GM23338 (cell line): ENCODE measurements around the gene ZNF823. TPM values are rescaled to one million over a fixed set of nuclear protein-coding genes. Genes with fewer than 3 reads are reported as not detected.
A peak's percentile ranks its signal among the peaks of the same experiment; 100 is the strongest.

Source experiments
- ATAC-seq: fragments of 200-7000 bp; cut with Tn5 transposase; 3 replicates; pipeline ENCODE4 v1.9.1; 2020
- DNase-seq: peaks from one replicate; pipeline ENCODE4 v3.0.0-alpha.2; 2015; ENCODE audit warnings: low spot score
- H2AFZ ChIP-seq: fragments of 200-600 bp; sonication (generic); 2 replicates; pipeline ENCODE4 v1.8.0; 2016; ENCODE audit warnings: antibody characterized with exemption, mild to moderate bottlenecking, moderate library complexity
- H3F3A ChIP-seq: fragments of 200-600 bp; sonication (generic); replicated peaks from 2 replicates; pipeline ENCODE4 v1.8.0; 2017; ENCODE audit warnings: antibody characterized with exemption, mixed run types, low read depth
- H3K27ac ChIP-seq: fragments of 200-600 bp; sonication (generic); 2 replicates; pipeline ENCODE4 v1.6.1; 2016; ENCODE audit warnings: low read depth
- H3K27me3 ChIP-seq: fragments of 200-600 bp; sonication (generic); 2 replicates; pipeline ENCODE4 v1.8.0; 2016; ENCODE audit warnings: mild to moderate bottlenecking, mixed run types, moderate library complexity; ENCODE audit not compliant: insufficient read depth
- H3K36me3 ChIP-seq: fragments of 200-600 bp; sonication (generic); 2 replicates; pipeline ENCODE4 v1.8.0; 2016; ENCODE audit warnings: mild to moderate bottlenecking; ENCODE audit not compliant: insufficient read depth
- H3K4me1 ChIP-seq: fragments of 200-600 bp; sonication (generic); 2 replicates; pipeline ENCODE4 v1.8.0; 2016; ENCODE audit warnings: mild to moderate bottlenecking, moderate library complexity; ENCODE audit not compliant: insufficient read depth
- H3K4me2 ChIP-seq: fragments of 200-600 bp; sonication (generic); 2 replicates; pipeline ENCODE4 v1.7.1; 2017; ENCODE audit warnings: mixed run types
- H3K4me3 ChIP-seq: fragments of 200-600 bp; sonication (generic); 2 replicates; pipeline ENCODE4 v1.6.1; 2016; ENCODE audit warnings: mixed run types
- H3K79me2 ChIP-seq: fragments of 200-600 bp; sonication (generic); replicated peaks from 2 replicates; pipeline ENCODE4 v1.8.0; 2017; ENCODE audit warnings: mild to moderate bottlenecking; ENCODE audit not compliant: insufficient read depth
- H3K9me2 ChIP-seq: fragments of 200-600 bp; sonication (generic); 2 replicates; pipeline ENCODE4 v1.8.0; 2017; ENCODE audit not compliant: insufficient read depth
- H4K20me1 ChIP-seq: fragments of 200-600 bp; sonication (generic); replicated peaks from 2 replicates; pipeline ENCODE4 v1.8.0; 2017; ENCODE audit warnings: mild to moderate bottlenecking; ENCODE audit not compliant: insufficient read depth
- H3K27ac Mint-ChIP-seq: 2 replicates; pipeline ENCODE4 v1.8.0; 2020; ENCODE audit warnings: inconsistent platforms, mild to moderate bottlenecking, moderate library complexity, mixed read lengths
- H3K27me3 Mint-ChIP-seq: 3 replicates; pipeline ENCODE4 v1.8.0; 2022; ENCODE audit warnings: low read depth, mild to moderate bottlenecking, moderate library complexity, mixed read lengths, inconsistent platforms; ENCODE audit not compliant: insufficient read depth, poor library complexity
- H3K36me3 Mint-ChIP-seq: 3 replicates; pipeline ENCODE4 v1.8.0; 2021; ENCODE audit warnings: low read depth, mild to moderate bottlenecking, inconsistent platforms, moderate library complexity, mixed read lengths
- H3K4me1 Mint-ChIP-seq: 3 replicates; pipeline ENCODE4 v1.8.0; 2020; ENCODE audit warnings: mild to moderate bottlenecking, inconsistent platforms, mixed read lengths
- H3K4me3 Mint-ChIP-seq: 3 replicates; pipeline ENCODE4 v1.8.0; 2021; ENCODE audit warnings: moderate library complexity, mild to moderate bottlenecking, inconsistent platforms, mixed read lengths
- H3K9me3 Mint-ChIP-seq: 3 replicates; pipeline ENCODE4 v1.8.0; 2020; ENCODE audit warnings: moderate library complexity, mild to moderate bottlenecking, inconsistent platforms, mixed read lengths
- CREB1 ChIP-seq: fragments of 250-450 bp; sonication (Bioruptor Pico); IDR thresholded peaks from 2 replicates; pipeline ENCODE4 v1.5.0; 2020; ENCODE audit warnings: low read depth, mild to moderate bottlenecking, moderate library complexity
- EZH2phosphoT487 ChIP-seq: fragments of 200-600 bp; sonication (generic); IDR thresholded peaks from one replicate; pipeline ENCODE4 v1.8.1; 2018; ENCODE audit warnings: antibody characterized with exemption; ENCODE audit not compliant: unreplicated experiment
- JUNB ChIP-seq: IDR thresholded peaks from one replicate; pipeline ENCODE4 v1.6.1; 2016; ENCODE audit warnings: antibody characterized with exemption; ENCODE audit not compliant: unreplicated experiment
- POLR2AphosphoS5 ChIP-seq: IDR thresholded peaks from 2 replicates; pipeline ENCODE4 v1.6.1; 2016; ENCODE audit warnings: antibody characterized with exemption, low read depth
- REST ChIP-seq: IDR thresholded peaks from one replicate; pipeline ENCODE4 v1.6.1; 2018; ENCODE audit warnings: antibody characterized with exemption; ENCODE audit not compliant: unreplicated experiment
- STAT1 ChIP-seq: IDR thresholded peaks from one replicate; pipeline ENCODE4 v1.6.1; 2016; ENCODE audit warnings: antibody characterized with exemption; ENCODE audit not compliant: unreplicated experiment
- ZNF114 ChIP-seq: fragments of 250-450 bp; sonication (Bioruptor Pico); IDR thresholded peaks from 2 replicates; pipeline ENCODE4 v1.5.0; 2020; ENCODE audit warnings: mild to moderate bottlenecking, moderate library complexity
- ZNF331 ChIP-seq: fragments of 250-450 bp; sonication (Bioruptor Pico); IDR thresholded peaks from 2 replicates; pipeline ENCODE4 v1.5.0; 2020; ENCODE audit warnings: low read depth, mild to moderate bottlenecking, moderate library complexity
- polyA plus RNA-seq: library from polyadenylated mRNA; unstranded; fragments of >200 nt; fragmentation: Nextera tagmentation; extraction: Ambion mirVana; gene quantifications from 2 replicates; pipeline ENCODE4 v1.2.1, GENCODE V29; 2016
- total RNA-seq: library from RNA; depleted of rRNA; stranded (reverse); fragments of >200 nt; shearing (Covaris generic); gene quantifications from 2 replicates; pipeline ENCODE4 v1.2.3, GENCODE V29; 2014
- TF ChIP-seq, protein P1 (sequence below), 2 experiments: fragments of 200-600 bp in 1 of 2; sonication (generic) in 1 of 2; conservative IDR thresholded peaks; 2 replicates each; pipeline versions ENCODE4 v1.5.1 to v1.6.1; 2016 to 2017; ENCODE audit warnings: antibody characterized with exemption in 2 of 2, low read depth in 2 of 2, mild to moderate bottlenecking in 2 of 2, moderate library complexity in 1 of 2
- TF ChIP-seq, protein P2 (sequence below): IDR thresholded peaks from 2 replicates; pipeline ENCODE4 v1.6.1; 2016; ENCODE audit warnings: antibody characterized with exemption

The ZNF823 gene
- total and polyA plus RNA-seq, 2 experiments from 2014 or later, result 1.3 to 3.0 TPM

- Histone ChIP-seq H3K4me2 (peak overlapping the region; percentile 97), H3K4me3 (peak overlapping the region; percentile 80), H3K27me3 (peaks cover 11% of the 10 kb centered on the region), H3K79me2 (no peaks in the 10 kb centered on the region), H3K9me2 (no peaks in the 10 kb centered on the region), H3K27ac (no peak overlapping the region), H4K20me1 (peaks cover 12% of the 10 kb centered on the region; the same call in 1 of the 2 replicates), H2AFZ (peak overlapping the region; percentile 95), H3F3A (no peaks in the 10 kb centered on the region), H3K4me1 (peaks cover 3% of the 10 kb centered on the region; the same call in 1 of the 2 replicates), H3K36me3 (no peaks in the 10 kb centered on the region)
- Mint-ChIP-seq H3K36me3 (peaks cover 63% of the 10 kb centered on the region), H3K27me3 (peaks cover 6% of the 10 kb centered on the region), H3K9me3 (peaks cover 88% of the 10 kb centered on the region), H3K27ac (no peak overlapping the region), H3K4me1 (no peaks in the 10 kb centered on the region), H3K4me3 (peak overlapping the region; percentile 60; the same call in 2 of the 3 replicates)
- TF ChIP-seq STAT1 (no peak), JUNB (no peak)
- TF ChIP-seq, protein P1, sequence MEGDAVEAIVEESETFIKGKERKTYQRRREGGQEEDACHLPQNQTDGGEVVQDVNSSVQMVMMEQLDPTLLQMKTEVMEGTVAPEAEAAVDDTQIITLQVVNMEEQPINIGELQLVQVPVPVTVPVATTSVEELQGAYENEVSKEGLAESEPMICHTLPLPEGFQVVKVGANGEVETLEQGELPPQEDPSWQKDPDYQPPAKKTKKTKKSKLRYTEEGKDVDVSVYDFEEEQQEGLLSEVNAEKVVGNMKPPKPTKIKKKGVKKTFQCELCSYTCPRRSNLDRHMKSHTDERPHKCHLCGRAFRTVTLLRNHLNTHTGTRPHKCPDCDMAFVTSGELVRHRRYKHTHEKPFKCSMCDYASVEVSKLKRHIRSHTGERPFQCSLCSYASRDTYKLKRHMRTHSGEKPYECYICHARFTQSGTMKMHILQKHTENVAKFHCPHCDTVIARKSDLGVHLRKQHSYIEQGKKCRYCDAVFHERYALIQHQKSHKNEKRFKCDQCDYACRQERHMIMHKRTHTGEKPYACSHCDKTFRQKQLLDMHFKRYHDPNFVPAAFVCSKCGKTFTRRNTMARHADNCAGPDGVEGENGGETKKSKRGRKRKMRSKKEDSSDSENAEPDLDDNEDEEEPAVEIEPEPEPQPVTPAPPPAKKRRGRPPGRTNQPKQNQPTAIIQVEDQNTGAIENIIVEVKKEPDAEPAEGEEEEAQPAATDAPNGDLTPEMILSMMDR (conservative IDR thresholded peaks at IDR 0.05; ENCODE audit: low read depth in 2 of 2), result peak; percentile 33 to 48; a peak in 3 of 4 replicates
- ATAC-seq (peak; percentile 72), DNase-seq (peak; percentile 70)
Measured at GRCh38 chr19:11674067-11674492, 64.7 kb downstream of the ZNF823 start.

DNA sequence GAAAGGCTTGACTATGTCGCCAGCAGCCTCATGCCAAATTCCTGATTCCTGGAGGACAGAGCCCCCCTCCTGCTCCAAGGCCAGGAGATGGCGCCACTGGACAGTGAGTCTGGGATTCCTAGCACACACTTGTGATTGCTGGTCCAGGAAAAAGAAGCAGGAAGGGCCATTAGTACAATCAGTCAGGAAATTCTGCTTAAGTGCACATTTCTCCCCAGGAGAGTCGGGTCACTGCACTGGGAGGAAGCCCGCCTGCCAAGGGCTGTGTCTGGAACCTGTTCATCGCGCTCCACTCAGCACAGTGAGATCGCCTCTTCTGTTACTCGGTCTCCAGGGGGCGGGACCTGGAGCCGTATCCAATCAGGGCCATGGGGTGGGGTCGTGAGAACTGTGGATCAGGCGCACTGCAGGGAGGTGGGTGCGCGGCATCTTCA is 65.1 kb downstream of the ZNF823 start:
- H3K9me3 Mint-ChIP-seq, result peaks cover 88% of the 10 kb centered on the region
- no peak overlapping the region for H3K27ac ChIP-seq
- H3K27ac Mint-ChIP-seq, result no peak overlapping the region
- DNase-seq (peak; percentile 93), ATAC-seq (peak; percentile 97)
- H3K9me2 ChIP-seq, result no peaks in the 10 kb centered on the region
- H4K20me1 ChIP-seq, result peaks cover 12% of the 10 kb centered on the region; the same call in 1 of the 2 replicates
- no peaks in the 10 kb centered on the region for H3K79me2 ChIP-seq
- H3K27me3 ChIP-seq, result peaks cover 11% of the 10 kb centered on the region
- peaks cover 59% of the 10 kb centered on the region for H3K36me3 Mint-ChIP-seq
- H2AFZ ChIP-seq, result peak overlapping the region; percentile 95
- H3K4me1 Mint-ChIP-seq, result no peaks in the 10 kb centered on the region
- peaks cover 6% of the 10 kb centered on the region for H3K27me3 Mint-ChIP-seq
- H3F3A ChIP-seq, result no peaks in the 10 kb centered on the region
- peaks cover 3% of the 10 kb centered on the region; the same call in 1 of the 2 replicates for H3K4me1 ChIP-seq
- peak overlapping the region; percentile 80 for H3K4me3 ChIP-seq
- peak overlapping the region; percentile 97 for H3K4me2 ChIP-seq
- no peaks in the 10 kb centered on the region for H3K36me3 ChIP-seq
- peak overlapping the region; percentile 60; the same call in 2 of the 3 replicates for H3K4me3 Mint-ChIP-seq
- no peak for TF ChIP-seq CREB1 (CRISPR knock-in tag)
- no peak for TF ChIP-seq EZH2phosphoT487
- TF ChIP-seq REST, result no peak
- no peak for TF ChIP-seq ZNF331 (CRISPR knock-in tag)
- TF ChIP-seq POLR2AphosphoS5, result 0 out of 2 replicates have a peak, but pooled peaks have one; percentile 29
- TF ChIP-seq ZNF114 (CRISPR knock-in tag), result no peak
- TF ChIP-seq, protein P1 (conservative IDR thresholded peaks at IDR 0.05; ENCODE audit: low read depth in 2 of 2), result peak; percentile 94 to 98
- TF ChIP-seq STAT1, result no peak
- TF ChIP-seq JUNB, result no peak
- TF ChIP-seq, protein P2, sequence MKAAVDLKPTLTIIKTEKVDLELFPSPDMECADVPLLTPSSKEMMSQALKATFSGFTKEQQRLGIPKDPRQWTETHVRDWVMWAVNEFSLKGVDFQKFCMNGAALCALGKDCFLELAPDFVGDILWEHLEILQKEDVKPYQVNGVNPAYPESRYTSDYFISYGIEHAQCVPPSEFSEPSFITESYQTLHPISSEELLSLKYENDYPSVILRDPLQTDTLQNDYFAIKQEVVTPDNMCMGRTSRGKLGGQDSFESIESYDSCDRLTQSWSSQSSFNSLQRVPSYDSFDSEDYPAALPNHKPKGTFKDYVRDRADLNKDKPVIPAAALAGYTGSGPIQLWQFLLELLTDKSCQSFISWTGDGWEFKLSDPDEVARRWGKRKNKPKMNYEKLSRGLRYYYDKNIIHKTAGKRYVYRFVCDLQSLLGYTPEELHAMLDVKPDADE, result peak; percentile 25; the same call in 1 of the 2 replicates
